HCT116 (cell line): ENCODE data around the gene TNNC2. TPM values are rescaled to one million over a fixed set of nuclear protein-coding genes. Genes with fewer than 3 reads are reported as not detected.

Experiments
- ATAC-seq: fragments of 200-7000 bp; cut with Tn5 transposase; 2 replicates; pipeline ENCODE4 v1.9.1; 2020; ENCODE audit warnings: mild to moderate bottlenecking, moderate library complexity
- BruUV-seq: library from RNA; stranded (reverse); fragments of 400-500 nt; replicated peaks from 2 replicates; lab custom pipeline; 2021; lab: Mats Ljungman, UMichigan
- CTCF ChIA-PET: fragments of 300-600 bp; sonication (Branson Sonifier 250); formaldehyde crosslinking; loops from one replicate; lab custom pipeline; 2021; ENCODE audit warnings: antibody characterized with exemption; lab: Charles Lee
- POLR2A ChIA-PET: fragments of 300-600, 350-600 bp; sonication (Branson Sonifier 250); formaldehyde crosslinking; loops from one replicate; lab custom pipeline; 2021; ENCODE audit warnings: antibody characterized with exemption; lab: Charles Lee
- RAD21 ChIA-PET, 2 experiments: fragments of 300-600 bp; sonication (Branson Sonifier 250); formaldehyde crosslinking; loops; one replicate each; lab custom pipeline; 2023; ENCODE audit warnings: low total read pairs in 2 of 2; ENCODE audit not compliant: uncharacterized antibody in 2 of 2, unreplicated experiment in 2 of 2, low non-redundant PET in 1 of 2; lab: Charles Lee
- DNase-seq: peaks from one replicate; pipeline ENCODE4 v3.0.0-alpha.2; 2010; ENCODE audit warnings: low read depth, low spot score
- H2AFZ ChIP-seq: fragments of 200-600 bp; shearing (Covaris generic), sonication (generic); 2 replicates; pipeline ENCODE4 v1.6.1; 2017; ENCODE audit warnings: low read depth, mixed run types, mixed read lengths, antibody characterized with exemption, low read length; ENCODE audit not compliant: poor library complexity, severe bottlenecking
- H3K27ac ChIP-seq: 2 replicates; pipeline ENCODE4 v1.5.1; 2012; ENCODE audit warnings: low read depth, low read length
- H3K27me3 ChIP-seq: fragments of 200-600 bp; sonication (generic); 2 replicates; pipeline ENCODE4 v1.6.1; 2016; ENCODE audit warnings: mixed run types, low read length, mixed read lengths; ENCODE audit not compliant: insufficient read depth
- H3K36me3 ChIP-seq, 2 experiments: fragments of 200-500 bp in 1 of 2; fragments of 200-600 bp in 1 of 2; sonication (Bioruptor generic) in 1 of 2; sonication (generic) in 1 of 2; 2 replicates each; pipeline versions ENCODE4 v1.5.1 to v1.6.1; 2014 to 2016; ENCODE audit warnings: low read length in 2 of 2, inconsistent platforms in 1 of 2, mixed read lengths in 1 of 2, mixed run types in 1 of 2; ENCODE audit not compliant: insufficient read depth in 2 of 2, control insufficient read depth in 1 of 2
- H3K4me1 ChIP-seq, 2 experiments: fragments of 200-600 bp in 1 of 2; sonication (generic) in 1 of 2; 2 replicates each; pipeline versions ENCODE4 v1.5.1 to v1.6.1; 2012 to 2017; ENCODE audit warnings: low read length in 2 of 2, inconsistent platforms in 1 of 2, mild to moderate bottlenecking in 1 of 2, mixed read lengths in 1 of 2, mixed run types in 1 of 2, moderate library complexity in 1 of 2; ENCODE audit not compliant: insufficient read depth in 2 of 2, control insufficient read depth in 1 of 2
- H3K4me2 ChIP-seq: fragments of 200-600 bp; sonication (generic); 2 replicates; pipeline ENCODE4 v1.6.1; 2017; ENCODE audit warnings: mixed run types, low read length, mixed read lengths
- H3K4me3 ChIP-seq, 2 experiments: fragments of 200-600 bp in 1 of 2; sonication (generic) in 1 of 2; replicated peaks in 1 of 2; 2 replicates each; pipeline ENCODE4 v1.5.1; 2011 to 2016; ENCODE audit warnings: low read length in 2 of 2, control low read depth in 1 of 2, low read depth in 1 of 2, mild to moderate bottlenecking in 1 of 2, mixed read lengths in 1 of 2, mixed run types in 1 of 2
- H3K79me2 ChIP-seq: fragments of 200-600 bp; sonication (generic); 2 replicates; pipeline ENCODE4 v1.6.1; 2017; ENCODE audit warnings: mild to moderate bottlenecking, mixed run types, low read length, moderate library complexity, mixed read lengths; ENCODE audit not compliant: insufficient read depth
- H3K9ac ChIP-seq: fragments of 200-600 bp; sonication (generic); 2 replicates; pipeline ENCODE4 v1.6.1; 2016; ENCODE audit warnings: low read length, mixed read lengths
- H3K9me2 ChIP-seq: fragments of 200-600 bp; sonication (generic), shearing (Covaris generic); 2 replicates; pipeline ENCODE4 v1.6.1; 2017; ENCODE audit warnings: mixed run types, mild to moderate bottlenecking, moderate library complexity; ENCODE audit not compliant: insufficient read depth
- H3K9me3 ChIP-seq, 2 experiments: fragments of 200-500 bp in 1 of 2; fragments of 200-600 bp in 1 of 2; sonication (Bioruptor generic) in 1 of 2; sonication (generic) in 1 of 2; 2 replicates each; pipeline ENCODE4 v1.6.1; 2014 to 2017; ENCODE audit warnings: low read length in 2 of 2, mixed read lengths in 2 of 2, inconsistent platforms in 1 of 2, low read depth in 1 of 2, mild to moderate bottlenecking in 1 of 2, mixed run types in 1 of 2, moderate library complexity in 1 of 2; ENCODE audit not compliant: control insufficient read depth in 1 of 2, insufficient read depth in 1 of 2
- H4K20me1 ChIP-seq: fragments of 200-600 bp; sonication (generic), shearing (Covaris generic); 2 replicates; pipeline ENCODE4 v1.6.1; 2017; ENCODE audit warnings: mixed run types, mild to moderate bottlenecking, moderate library complexity; ENCODE audit not compliant: insufficient read depth
- CBX3 ChIP-seq: IDR thresholded peaks from 2 replicates; pipeline ENCODE4 v1.6.1; 2012; ENCODE audit warnings: low read depth
- CEBPB ChIP-seq: IDR thresholded peaks from 2 replicates; pipeline ENCODE4 v1.6.1; 2012; ENCODE audit warnings: low read depth
- EGR1 ChIP-seq: IDR thresholded peaks from 2 replicates; pipeline ENCODE4 v1.6.1; 2012; ENCODE audit warnings: low read depth
- ELF1 ChIP-seq: IDR thresholded peaks from 2 replicates; pipeline ENCODE4 v1.6.1; 2012; ENCODE audit warnings: low read depth, borderline replicate concordance
- EZH2 ChIP-seq: fragments of 200-600 bp; sonication (generic); IDR thresholded peaks from 2 replicates; pipeline ENCODE4 v1.6.1; 2017; ENCODE audit warnings: antibody characterized with exemption, mixed run types
- EZH2phosphoT487 ChIP-seq: fragments of 200-600 bp; IDR thresholded peaks from 2 replicates; pipeline ENCODE4 v1.6.1; 2018; ENCODE audit warnings: antibody characterized with exemption, borderline replicate concordance
- FOSL1 ChIP-seq: IDR thresholded peaks from 2 replicates; pipeline ENCODE4 v1.6.1; 2012; ENCODE audit warnings: low read depth
- POLR2A ChIP-seq: IDR thresholded peaks from 2 replicates; pipeline ENCODE4 v1.7.0; 2011; ENCODE audit warnings: borderline replicate concordance; ENCODE audit not compliant: insufficient read depth, insufficient read length; ENCODE audit errors: extremely low read depth
- POLR2AphosphoS5 ChIP-seq: IDR thresholded peaks from 2 replicates; pipeline ENCODE4 v1.6.1; 2011; ENCODE audit warnings: mild to moderate bottlenecking, low read depth, low read length, moderate library complexity
- SIN3A ChIP-seq: IDR thresholded peaks from 2 replicates; pipeline ENCODE4 v1.6.1; 2012; ENCODE audit warnings: low read depth
- SRF ChIP-seq: IDR thresholded peaks from 2 replicates; pipeline ENCODE4 v1.6.1; 2012; ENCODE audit warnings: low read depth
- TCF7L2 ChIP-seq: IDR thresholded peaks from 2 replicates; pipeline ENCODE4 v1.7.0; 2011; ENCODE audit warnings: borderline replicate concordance, inconsistent platforms; ENCODE audit not compliant: insufficient read depth, insufficient read length; ENCODE audit errors: extremely low read depth
- YY1 ChIP-seq: IDR thresholded peaks from 2 replicates; pipeline ENCODE4 v1.6.1; 2011; ENCODE audit warnings: low read length, low read depth, moderate library complexity, mild to moderate bottlenecking; ENCODE audit not compliant: insufficient replicate concordance; ENCODE audit errors: extremely low read depth
- ZFX ChIP-seq: fragments of 450-650 bp; IDR thresholded peaks from 2 replicates; pipeline ENCODE4 v1.6.1; 2017
- intact Hi-C: fragments of 100-400 bp; cut with micrococcal nuclease; formaldehyde crosslinking; loops from 2 replicates; pipeline ENCODE4 v1.10.0; 2022
- total RNA-seq: library from RNA; stranded (reverse); gene quantifications from one replicate; pipeline ENCODE4 v1.2.1, GENCODE V29; 2021; ENCODE audit not compliant: unreplicated experiment
- TF ChIP-seq, protein P1 (sequence below): IDR thresholded peaks from 2 replicates; pipeline ENCODE4 v1.6.1; 2012
- TF ChIP-seq, protein P2 (sequence below): IDR thresholded peaks from 2 replicates; pipeline ENCODE4 v1.6.1; 2011; ENCODE audit warnings: mild to moderate bottlenecking, low read length, moderate library complexity; ENCODE audit not compliant: insufficient replicate concordance; ENCODE audit errors: extremely low read depth
- TF ChIP-seq, protein P3 (sequence below): IDR thresholded peaks from 2 replicates; pipeline ENCODE4 v1.6.1; 2012
- TF ChIP-seq, protein P4 (sequence below), 3 experiments: fragments of 200-600 bp in 1 of 3; sonication (generic) in 1 of 3; IDR thresholded peaks in 2 of 3; conservative IDR thresholded peaks in 1 of 3; 2 replicates each; pipeline ENCODE4 v1.5.1; 2012 to 2017; ENCODE audit warnings: low read depth in 2 of 3, low read length in 2 of 3, antibody characterized with exemption in 1 of 3, borderline replicate concordance in 1 of 3, control low read depth in 1 of 3, mild to moderate bottlenecking in 1 of 3, mixed read lengths in 1 of 3, mixed run types in 1 of 3, moderate library complexity in 1 of 3; ENCODE audit not compliant: insufficient read depth in 1 of 3

TNNC2 gene
- total RNA-seq, 1 experiment from 2014 or later: not detected

DNA sequence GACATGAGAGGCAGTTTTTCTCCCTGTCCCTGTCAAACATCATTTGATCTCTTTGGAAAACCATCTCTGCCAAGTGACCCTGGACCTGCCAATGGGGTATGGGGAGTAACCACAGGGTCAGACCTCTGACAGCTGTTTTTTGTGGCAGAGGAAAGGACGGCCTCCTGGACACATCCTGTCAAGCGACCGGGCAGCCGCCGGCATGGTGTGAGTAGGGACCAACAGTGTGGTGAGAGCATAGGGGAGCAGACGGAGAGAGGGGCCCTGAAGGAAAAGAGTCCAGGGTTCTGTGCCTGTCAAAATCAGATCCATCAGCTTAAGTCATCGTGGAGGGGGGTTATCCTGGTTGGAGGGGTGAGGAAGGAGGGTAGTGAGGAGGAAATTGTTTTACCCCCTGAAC, 25.3 kb downstream of the TNNC2 start:
- DNase-seq: no peak
- H3K9me2 ChIP-seq: no peaks in the 10 kb centered on the region
- intact Hi-C loops: no loop called here
- no peak for TF ChIP-seq TCF7L2
- TF ChIP-seq YY1: no peak
- no peak for TF ChIP-seq POLR2A
- no peak for TF ChIP-seq POLR2AphosphoS5
- TF ChIP-seq EZH2phosphoT487: no peak
- TF ChIP-seq, protein P1, sequence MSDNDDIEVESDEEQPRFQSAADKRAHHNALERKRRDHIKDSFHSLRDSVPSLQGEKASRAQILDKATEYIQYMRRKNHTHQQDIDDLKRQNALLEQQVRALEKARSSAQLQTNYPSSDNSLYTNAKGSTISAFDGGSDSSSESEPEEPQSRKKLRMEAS: no peak
- no peak for TF ChIP-seq FOSL1
- TF ChIP-seq CBX3: no peak
- TF ChIP-seq EGR1: no peak
- TF ChIP-seq CEBPB: no peak
- TF ChIP-seq ELF1: no peak
- TF ChIP-seq, protein P2, sequence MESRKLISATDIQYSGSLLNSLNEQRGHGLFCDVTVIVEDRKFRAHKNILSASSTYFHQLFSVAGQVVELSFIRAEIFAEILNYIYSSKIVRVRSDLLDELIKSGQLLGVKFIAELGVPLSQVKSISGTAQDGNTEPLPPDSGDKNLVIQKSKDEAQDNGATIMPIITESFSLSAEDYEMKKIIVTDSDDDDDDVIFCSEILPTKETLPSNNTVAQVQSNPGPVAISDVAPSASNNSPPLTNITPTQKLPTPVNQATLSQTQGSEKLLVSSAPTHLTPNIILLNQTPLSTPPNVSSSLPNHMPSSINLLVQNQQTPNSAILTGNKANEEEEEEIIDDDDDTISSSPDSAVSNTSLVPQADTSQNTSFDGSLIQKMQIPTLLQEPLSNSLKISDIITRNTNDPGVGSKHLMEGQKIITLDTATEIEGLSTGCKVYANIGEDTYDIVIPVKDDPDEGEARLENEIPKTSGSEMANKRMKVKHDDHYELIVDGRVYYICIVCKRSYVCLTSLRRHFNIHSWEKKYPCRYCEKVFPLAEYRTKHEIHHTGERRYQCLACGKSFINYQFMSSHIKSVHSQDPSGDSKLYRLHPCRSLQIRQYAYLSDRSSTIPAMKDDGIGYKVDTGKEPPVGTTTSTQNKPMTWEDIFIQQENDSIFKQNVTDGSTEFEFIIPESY: no peak
- TF ChIP-seq SRF: no peak
- TF ChIP-seq EZH2: no peak
- TF ChIP-seq, protein P3, sequence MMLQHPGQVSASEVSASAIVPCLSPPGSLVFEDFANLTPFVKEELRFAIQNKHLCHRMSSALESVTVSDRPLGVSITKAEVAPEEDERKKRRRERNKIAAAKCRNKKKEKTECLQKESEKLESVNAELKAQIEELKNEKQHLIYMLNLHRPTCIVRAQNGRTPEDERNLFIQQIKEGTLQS: no peak
- no peak for TF ChIP-seq ZFX
- TF ChIP-seq, protein P4, sequence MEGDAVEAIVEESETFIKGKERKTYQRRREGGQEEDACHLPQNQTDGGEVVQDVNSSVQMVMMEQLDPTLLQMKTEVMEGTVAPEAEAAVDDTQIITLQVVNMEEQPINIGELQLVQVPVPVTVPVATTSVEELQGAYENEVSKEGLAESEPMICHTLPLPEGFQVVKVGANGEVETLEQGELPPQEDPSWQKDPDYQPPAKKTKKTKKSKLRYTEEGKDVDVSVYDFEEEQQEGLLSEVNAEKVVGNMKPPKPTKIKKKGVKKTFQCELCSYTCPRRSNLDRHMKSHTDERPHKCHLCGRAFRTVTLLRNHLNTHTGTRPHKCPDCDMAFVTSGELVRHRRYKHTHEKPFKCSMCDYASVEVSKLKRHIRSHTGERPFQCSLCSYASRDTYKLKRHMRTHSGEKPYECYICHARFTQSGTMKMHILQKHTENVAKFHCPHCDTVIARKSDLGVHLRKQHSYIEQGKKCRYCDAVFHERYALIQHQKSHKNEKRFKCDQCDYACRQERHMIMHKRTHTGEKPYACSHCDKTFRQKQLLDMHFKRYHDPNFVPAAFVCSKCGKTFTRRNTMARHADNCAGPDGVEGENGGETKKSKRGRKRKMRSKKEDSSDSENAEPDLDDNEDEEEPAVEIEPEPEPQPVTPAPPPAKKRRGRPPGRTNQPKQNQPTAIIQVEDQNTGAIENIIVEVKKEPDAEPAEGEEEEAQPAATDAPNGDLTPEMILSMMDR (IDR thresholded peaks at IDR 0.05 in 2 of 3, conservative IDR thresholded peaks at IDR 0.05 in 1 of 3; ENCODE audit: borderline replicate concordance in 1 of 3, insufficient read depth in 1 of 3, low read depth in 2 of 3, low read length in 2 of 3): no peak
- TF ChIP-seq SIN3A: no peak
- no peaks in the 10 kb centered on the region for H3K9me3 ChIP-seq
- no peak overlapping the region for H3K4me2 ChIP-seq
- no peak overlapping the region for H3K4me3 ChIP-seq
- RAD21 ChIA-PET: no interaction called here
- H2AFZ ChIP-seq: no peak overlapping the region
- no peak overlapping the region for H3K27ac ChIP-seq
- POLR2A ChIA-PET: no interaction called here
- peaks cover 34 to 45% of the 10 kb centered on the region in 2 experiments for H3K36me3 ChIP-seq
- H3K27me3 ChIP-seq: no peaks in the 10 kb centered on the region
- no peaks in the 10 kb centered on the region for H3K79me2 ChIP-seq
- ATAC-seq: no peak
- CTCF ChIA-PET: interaction anchor here (2.0 kb wide), 1 partner anchor 185 kb away, joined by 6 read pairs; no protein-coding TSS in a partner anchor
- H4K20me1 ChIP-seq: 0 out of 2 replicates have a peak, but pooled peaks cover 4% of the 10 kb centered on the region
- H3K4me1 ChIP-seq: no peaks in the 10 kb centered on the region
- BruUV-seq: no TSS peak
- H3K9ac ChIP-seq: no peak overlapping the region
